ENCODE data around the gene CLEC4C. TPM values are rescaled to one million over a fixed set of nuclear protein-coding genes. Genes with fewer than 3 reads are reported as not detected.
"Not testable (repeated sequence)": the region's sequence is repeated elsewhere in the genome, so short reads cannot be mapped to it uniquely, and the experiment has no call there.

Gene CLEC4C
- total RNA-seq, 2 experiments from 2014 or later, result not detected

DNA sequence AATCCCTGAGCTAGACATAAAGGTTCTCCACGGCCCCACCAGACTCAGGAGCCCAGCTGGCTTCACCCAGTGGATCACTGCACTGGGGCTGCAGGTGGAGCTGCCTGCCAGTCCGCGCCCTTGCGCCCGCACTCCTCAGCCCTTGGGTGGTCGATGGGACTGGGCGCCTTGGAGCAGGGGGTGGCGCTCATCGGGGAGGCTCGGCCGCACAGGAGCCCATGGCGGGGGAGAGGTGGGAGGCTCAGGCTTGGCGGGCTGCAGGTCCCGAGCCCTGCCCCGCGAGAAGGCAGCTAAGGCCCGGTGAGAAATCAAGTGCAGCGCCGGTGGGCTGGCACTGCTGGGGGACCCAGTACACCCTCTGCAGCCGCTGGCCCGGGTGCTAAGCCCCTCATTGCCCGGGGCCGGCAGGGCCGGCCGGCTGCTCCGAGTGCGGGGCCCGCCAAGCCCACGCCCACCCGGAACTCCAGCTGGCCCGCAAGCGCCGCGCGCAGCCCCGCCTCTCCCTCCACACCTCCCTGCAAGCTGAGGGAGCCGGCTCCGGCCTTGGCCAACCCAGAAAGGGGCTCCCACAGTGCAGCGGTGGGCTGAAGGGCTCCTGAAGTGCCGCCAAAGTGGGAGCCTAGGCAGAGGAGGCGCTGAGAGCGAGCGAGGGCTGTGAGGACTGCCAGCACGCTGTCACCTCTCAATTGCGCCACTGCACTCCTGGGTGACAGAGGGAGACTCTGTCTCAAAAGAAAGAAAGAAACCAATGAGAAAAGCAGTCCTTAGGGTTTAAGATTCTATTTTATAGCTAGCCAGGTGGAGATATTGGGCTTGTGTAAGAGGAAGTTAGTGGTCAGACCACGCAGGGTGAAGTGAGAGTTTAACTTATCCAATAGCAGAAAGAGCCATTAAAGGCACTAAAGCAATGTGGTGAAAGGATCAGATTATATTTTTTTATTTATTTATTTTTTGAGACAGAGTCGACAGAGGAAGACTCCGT lies 5.1 kb upstream of the CLEC4C start:
- H3K4me1 Mint-ChIP-seq; H3K9me3 Mint-ChIP-seq; DNase-seq; H3K4me3 Mint-ChIP-seq; H3K27me3 Mint-ChIP-seq; H3K36me3 Mint-ChIP-seq (ENCODE audit: low read depth); H3K27ac Mint-ChIP-seq; POLR2A ChIA-PET: not testable (repeated sequence)
- CTCF ChIA-PET, result interaction anchor here (1.2 kb wide), 1 partner anchor 110 kb away, joined by 3 read pairs; no protein-coding TSS in a partner anchor

DNA sequence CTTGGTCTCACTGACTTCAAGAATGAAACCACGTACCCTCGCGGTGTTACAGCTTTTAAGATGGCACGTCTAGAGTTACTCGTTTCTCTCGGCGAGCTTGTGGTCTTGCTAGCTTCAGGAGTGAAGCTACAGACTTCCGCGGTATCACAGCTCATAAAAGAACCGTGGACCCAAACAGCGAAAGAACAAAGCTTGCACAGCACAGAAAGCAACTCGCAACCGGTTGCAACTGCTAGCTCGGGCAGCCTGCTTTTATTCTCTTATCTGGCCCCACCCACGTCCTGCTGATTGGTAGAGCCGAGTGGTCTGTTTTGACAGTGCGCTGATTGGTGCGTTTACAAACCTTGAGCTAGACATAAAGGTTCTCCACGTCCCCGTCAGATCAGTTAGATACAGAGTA lies 4.2 kb upstream of the CLEC4C start:
- ChIA-PET CTCF (interaction anchor here (1.2 kb wide), 1 partner anchor 109 kb away, joined by 3 read pairs; no protein-coding TSS in a partner anchor), POLR2A (no interaction called here)
- Mint-ChIP-seq H3K9me3 (peaks cover 2% of the 10 kb centered on the region), H3K4me3 (no peak overlapping the region), H3K36me3 (ENCODE audit: low read depth) (no peaks in the 10 kb centered on the region), H3K27me3 (no peaks in the 10 kb centered on the region), H3K4me1 (peaks cover 7% of the 10 kb centered on the region), H3K27ac (no peak overlapping the region)
- no peak for DNase-seq

DNA sequence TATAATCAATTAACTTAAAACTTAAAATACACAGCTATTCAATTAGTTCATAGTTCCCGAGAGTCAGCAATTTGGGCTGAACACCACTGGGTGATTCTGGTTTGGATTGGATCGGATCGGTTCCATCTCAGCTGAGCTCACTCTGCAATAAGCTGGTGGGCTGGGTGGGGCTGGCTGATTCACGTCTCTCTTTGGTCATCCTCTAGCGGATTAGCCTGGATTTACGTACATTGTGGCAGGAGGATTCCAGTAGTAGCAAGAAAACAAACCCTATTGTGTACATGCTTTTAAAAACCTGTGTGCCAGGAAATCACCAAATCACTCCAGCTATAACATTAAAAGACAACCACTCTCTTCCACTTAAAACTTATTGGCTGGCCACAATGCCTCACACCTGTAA lies 3.2 kb upstream of the CLEC4C start:
- no peak for DNase-seq
- Mint-ChIP-seq H3K27me3 (no peaks in the 10 kb centered on the region), H3K36me3 (ENCODE audit: low read depth) (no peaks in the 10 kb centered on the region), H3K4me3 (no peak overlapping the region), H3K4me1 (peaks cover 2% of the 10 kb centered on the region), H3K27ac (no peak overlapping the region), H3K9me3 (no peaks in the 10 kb centered on the region)
- CTCF ChIA-PET, result no interaction called here
- POLR2A ChIA-PET, result no interaction called here

DNA sequence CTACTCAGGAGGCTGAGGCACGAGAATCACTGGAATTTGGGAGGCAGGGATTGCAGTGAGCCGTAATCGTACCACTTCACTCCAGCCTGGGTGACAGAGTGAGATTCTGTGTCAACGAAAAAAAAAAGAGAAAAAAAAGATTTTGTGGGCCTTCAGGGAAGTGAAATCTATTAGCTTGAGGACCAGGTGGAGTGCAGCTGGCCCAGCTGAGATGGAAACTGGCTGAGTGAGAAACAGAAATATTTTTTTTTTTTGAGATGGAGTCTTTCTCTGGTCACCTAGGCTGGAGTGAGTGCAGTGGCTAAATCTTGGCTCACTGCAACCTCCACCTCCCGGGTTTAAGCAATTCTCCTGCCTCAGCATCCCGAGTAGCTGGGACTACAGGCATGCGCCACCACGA lies 2.3 kb upstream of the CLEC4C start:
- Mint-ChIP-seq H3K27me3 (no peaks in the 10 kb centered on the region), H3K4me3 (no peak overlapping the region), H3K9me3 (no peaks in the 10 kb centered on the region), H3K36me3 (ENCODE audit: low read depth) (no peaks in the 10 kb centered on the region), H3K27ac (no peak overlapping the region), H3K4me1 (peaks cover 2% of the 10 kb centered on the region)
- ChIA-PET POLR2A (no interaction called here), CTCF (no interaction called here)
- no peak for DNase-seq

DNA sequence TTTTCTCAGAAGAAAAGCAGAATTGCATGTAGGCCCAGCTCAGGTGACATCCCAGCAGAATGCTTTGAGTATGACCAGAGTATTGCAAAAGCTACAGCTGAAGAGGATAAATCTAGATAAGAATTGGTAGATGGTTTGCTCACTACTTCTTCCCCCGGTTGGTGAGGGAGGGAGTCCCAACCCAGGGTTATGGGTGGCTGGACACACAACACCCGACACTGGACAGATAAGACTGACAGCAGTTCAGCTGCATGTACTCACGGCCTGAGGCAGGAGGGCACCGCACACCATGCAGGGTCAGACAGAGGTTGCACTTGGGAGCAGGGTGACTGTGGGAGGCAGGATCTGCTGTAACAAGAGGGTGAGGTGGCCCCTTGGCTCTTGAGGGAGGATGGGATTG lies 1.7 kb upstream of the CLEC4C start:
- ChIA-PET POLR2A (no interaction called here), CTCF (no interaction called here)
- no peaks in the 10 kb centered on the region for H3K9me3 Mint-ChIP-seq
- no peak overlapping the region for H3K27ac Mint-ChIP-seq
- no peaks in the 10 kb centered on the region for H3K27me3 Mint-ChIP-seq
- peaks cover 2% of the 10 kb centered on the region for H3K4me1 Mint-ChIP-seq
- DNase-seq, result no peak
- no peak overlapping the region for H3K4me3 Mint-ChIP-seq
- H3K36me3 Mint-ChIP-seq (ENCODE audit: low read depth), result no peaks in the 10 kb centered on the region

DNA sequence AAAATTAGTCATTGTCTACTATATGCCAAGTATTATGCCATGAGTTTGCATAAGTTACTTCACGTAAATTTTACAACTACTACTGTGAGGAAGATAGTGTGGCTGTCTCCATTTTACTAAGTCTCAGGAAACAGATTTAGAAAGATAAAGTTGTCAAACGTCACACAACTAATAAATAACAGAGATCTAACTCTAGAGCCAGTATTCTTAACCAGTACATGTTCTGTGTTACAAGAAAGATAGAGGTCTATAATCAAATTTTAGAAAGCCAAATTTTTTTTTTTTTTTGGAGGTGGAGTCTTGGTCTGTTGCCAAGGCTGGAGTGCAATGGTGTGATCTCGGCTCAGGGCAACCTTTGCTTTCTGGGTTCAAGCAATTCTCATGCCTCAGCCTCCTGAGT lies 14.2 kb downstream of the CLEC4C start:
- Mint-ChIP-seq H3K9me3 (no peaks in the 10 kb centered on the region), H3K4me3 (no peak overlapping the region), H3K27ac (no peak overlapping the region), H3K27me3 (peaks cover 6% of the 10 kb centered on the region), H3K36me3 (ENCODE audit: low read depth) (no peaks in the 10 kb centered on the region), H3K4me1 (no peaks in the 10 kb centered on the region)
- ChIA-PET POLR2A (no interaction called here), CTCF (no interaction called here)
- no peak for DNase-seq

DNA sequence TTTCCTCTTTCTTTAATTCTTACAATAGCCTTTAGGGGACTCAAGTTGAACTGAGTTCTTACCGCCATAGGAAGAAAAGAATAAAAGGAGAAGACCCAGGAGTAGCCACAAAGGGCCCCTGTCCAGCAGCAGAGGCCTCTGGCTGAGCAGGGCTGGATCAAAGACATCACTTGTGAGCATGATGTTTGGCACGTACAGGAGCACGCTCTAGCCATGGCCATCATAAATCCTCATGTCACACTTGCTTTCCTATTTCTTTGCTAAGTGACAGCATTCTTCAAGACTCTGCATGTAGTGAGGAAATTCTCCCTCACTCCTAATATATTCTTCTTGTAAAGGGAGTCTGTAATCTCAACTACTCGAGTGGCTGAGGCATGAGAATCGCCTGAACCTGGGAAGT lies 15.7 kb downstream of the CLEC4C start:
- Mint-ChIP-seq H3K36me3 (ENCODE audit: low read depth) (no peaks in the 10 kb centered on the region), H3K27ac (no peak overlapping the region), H3K9me3 (no peaks in the 10 kb centered on the region), H3K4me1 (no peaks in the 10 kb centered on the region), H3K27me3 (peaks cover 9% of the 10 kb centered on the region), H3K4me3 (no peak overlapping the region)
- POLR2A ChIA-PET, result no interaction called here
- CTCF ChIA-PET, result no interaction called here
- no peak for DNase-seq

DNA sequence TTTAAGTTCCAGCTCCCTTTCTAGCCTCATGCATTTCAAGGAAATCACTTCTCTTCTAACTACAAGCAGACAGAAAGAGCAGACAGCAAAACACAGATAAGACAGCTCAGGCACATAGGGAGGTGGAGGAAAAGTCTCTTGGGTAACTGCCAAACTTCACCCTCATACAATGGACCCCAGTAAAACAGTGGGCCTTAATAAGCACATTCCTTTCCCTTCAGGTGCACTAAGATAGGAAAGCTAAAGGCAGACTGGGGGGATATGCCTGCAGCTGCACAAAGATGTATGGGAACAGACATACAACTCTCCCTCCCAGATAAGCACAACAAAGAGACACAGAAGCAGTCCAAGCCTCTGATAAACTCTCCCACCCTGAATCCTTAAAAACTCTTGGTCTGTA lies 16.2 kb downstream of the CLEC4C start:
- CTCF ChIA-PET; H3K27me3 Mint-ChIP-seq; H3K9me3 Mint-ChIP-seq; H3K36me3 Mint-ChIP-seq (ENCODE audit: low read depth); POLR2A ChIA-PET; H3K4me1 Mint-ChIP-seq; DNase-seq; H3K4me3 Mint-ChIP-seq; H3K27ac Mint-ChIP-seq: not testable (repeated sequence)

DNA sequence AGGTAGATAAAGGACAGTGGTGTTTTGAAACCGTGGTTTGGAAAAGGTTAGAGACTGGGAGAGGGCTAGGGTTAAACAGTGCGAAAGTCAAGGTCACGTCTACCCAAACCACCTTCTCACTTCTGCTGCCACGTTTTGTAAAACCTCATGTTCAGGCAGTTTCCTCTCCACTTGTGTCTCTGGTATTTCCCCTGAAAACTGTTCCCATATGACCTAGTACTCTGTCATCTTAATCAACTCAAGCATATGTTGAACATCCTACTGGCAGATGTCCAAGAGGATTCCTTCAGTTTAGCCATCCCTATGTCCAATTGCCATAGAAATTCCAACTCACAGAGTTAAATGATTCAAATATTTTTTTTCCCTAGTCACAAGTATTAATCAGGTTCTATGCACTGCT lies 17.4 kb downstream of the CLEC4C start:
- H3K27ac Mint-ChIP-seq, result no peak overlapping the region
- no peaks in the 10 kb centered on the region for H3K36me3 Mint-ChIP-seq (ENCODE audit: low read depth)
- CTCF ChIA-PET, result no interaction called here
- no peak for DNase-seq
- peaks cover 10% of the 10 kb centered on the region for H3K27me3 Mint-ChIP-seq
- H3K9me3 Mint-ChIP-seq, result no peaks in the 10 kb centered on the region
- no peak overlapping the region for H3K4me3 Mint-ChIP-seq
- POLR2A ChIA-PET, result no interaction called here
- H3K4me1 Mint-ChIP-seq, result no peaks in the 10 kb centered on the region

DNA sequence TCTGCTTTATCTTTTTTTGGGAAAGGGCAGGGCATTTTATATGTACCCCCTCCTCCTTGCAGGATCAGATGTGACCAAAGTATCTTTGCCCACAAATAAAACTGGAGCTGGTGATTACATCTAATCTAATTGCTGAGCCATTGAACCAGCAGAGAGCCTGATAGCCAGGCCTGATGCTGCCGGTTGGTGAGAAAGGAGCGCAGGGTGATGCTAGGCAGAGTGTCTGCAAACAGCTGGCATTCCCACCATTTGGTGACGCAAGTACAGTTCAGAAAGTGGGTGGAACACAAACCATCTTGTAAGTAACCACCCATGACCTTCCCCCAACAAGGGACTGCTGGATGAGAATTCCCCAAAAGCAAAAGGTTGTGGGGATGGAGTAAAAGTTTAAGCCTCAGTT lies 23.2 kb downstream of the CLEC4C start:
- no peak for DNase-seq
- Mint-ChIP-seq H3K4me3 (no peak overlapping the region), H3K9me3 (no peaks in the 10 kb centered on the region), H3K4me1 (no peaks in the 10 kb centered on the region), H3K27ac (no peak overlapping the region), H3K36me3 (ENCODE audit: low read depth) (no peaks in the 10 kb centered on the region), H3K27me3 (peaks cover 10% of the 10 kb centered on the region)
- ChIA-PET CTCF (no interaction called here), POLR2A (no interaction called here)

DNA sequence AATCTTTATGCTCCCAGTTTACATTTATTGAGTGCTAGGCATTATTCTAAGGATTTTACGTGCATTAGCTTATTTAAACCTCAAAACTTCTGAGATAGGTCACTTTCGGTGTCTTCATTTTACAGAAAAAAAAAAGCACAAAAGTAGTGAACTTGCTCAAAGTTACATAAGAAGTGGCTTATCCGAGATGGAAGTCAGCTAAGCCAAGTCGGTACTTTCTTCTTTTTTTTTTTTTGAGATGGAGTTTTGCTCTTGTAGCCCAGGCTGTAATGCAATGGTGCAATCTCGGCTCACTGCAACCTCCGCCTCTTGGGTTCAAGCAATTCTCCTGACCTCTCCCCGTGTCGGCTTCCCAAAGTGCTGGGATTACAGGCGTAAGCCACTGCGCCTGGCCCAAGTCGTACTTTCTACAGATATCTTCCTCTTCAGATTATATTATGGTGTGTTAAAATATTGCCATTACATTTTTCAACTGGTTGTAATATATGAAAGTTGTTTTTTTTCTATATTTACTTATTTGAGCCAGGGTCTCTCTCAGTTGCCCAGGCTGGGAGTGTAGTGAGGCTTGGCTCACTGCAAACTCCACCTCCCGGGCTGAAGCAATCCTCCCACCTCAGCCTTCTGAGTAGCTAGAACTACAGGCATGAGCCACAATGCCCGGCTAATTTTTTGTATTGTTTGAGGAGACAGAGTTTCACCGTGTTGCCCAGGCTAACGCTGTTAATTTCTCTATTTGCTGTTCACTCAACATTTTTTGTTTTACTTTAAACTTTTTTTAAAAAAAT lies 27.0 kb downstream of the CLEC4C start:
- no peaks in the 10 kb centered on the region for H3K36me3 Mint-ChIP-seq (ENCODE audit: low read depth)
- ChIA-PET CTCF (interaction anchor here (0.6 kb wide), 1 partner anchor 285 kb away, joined by 4 read pairs; no protein-coding TSS in a partner anchor), POLR2A (no interaction called here)
- no peak for DNase-seq
- no peak overlapping the region for H3K27ac Mint-ChIP-seq
- H3K4me1 Mint-ChIP-seq, result no peaks in the 10 kb centered on the region
- H3K4me3 Mint-ChIP-seq, result no peak overlapping the region
- H3K9me3 Mint-ChIP-seq, result no peaks in the 10 kb centered on the region
- H3K27me3 Mint-ChIP-seq, result peaks cover 16% of the 10 kb centered on the region

DNA sequence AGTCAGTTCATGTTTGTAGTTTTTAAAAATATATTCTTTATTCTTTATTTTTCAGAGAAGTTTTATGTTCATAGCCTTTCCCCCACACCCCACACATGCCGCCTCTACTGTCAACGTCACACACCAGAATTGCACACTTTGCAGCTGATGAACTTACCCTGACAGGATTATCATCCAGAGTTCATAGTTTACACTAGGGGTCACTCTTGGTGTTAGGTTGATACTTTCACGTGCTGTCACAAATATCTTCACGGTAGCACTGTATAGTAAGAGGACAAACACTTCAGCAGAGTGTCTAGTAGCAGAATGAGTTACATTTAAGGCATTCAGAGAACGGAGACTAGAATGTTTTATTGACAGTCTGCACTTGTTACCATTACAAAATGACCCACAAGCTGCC lies 30.8 kb downstream of the CLEC4C start:
- Mint-ChIP-seq H3K27me3 (peaks cover 16% of the 10 kb centered on the region), H3K4me3 (no peak overlapping the region), H3K4me1 (no peaks in the 10 kb centered on the region), H3K27ac (no peak overlapping the region), H3K36me3 (ENCODE audit: low read depth) (no peaks in the 10 kb centered on the region), H3K9me3 (no peaks in the 10 kb centered on the region)
- POLR2A ChIA-PET, result no interaction called here
- no peak for DNase-seq
- CTCF ChIA-PET, result no interaction called here

DNA sequence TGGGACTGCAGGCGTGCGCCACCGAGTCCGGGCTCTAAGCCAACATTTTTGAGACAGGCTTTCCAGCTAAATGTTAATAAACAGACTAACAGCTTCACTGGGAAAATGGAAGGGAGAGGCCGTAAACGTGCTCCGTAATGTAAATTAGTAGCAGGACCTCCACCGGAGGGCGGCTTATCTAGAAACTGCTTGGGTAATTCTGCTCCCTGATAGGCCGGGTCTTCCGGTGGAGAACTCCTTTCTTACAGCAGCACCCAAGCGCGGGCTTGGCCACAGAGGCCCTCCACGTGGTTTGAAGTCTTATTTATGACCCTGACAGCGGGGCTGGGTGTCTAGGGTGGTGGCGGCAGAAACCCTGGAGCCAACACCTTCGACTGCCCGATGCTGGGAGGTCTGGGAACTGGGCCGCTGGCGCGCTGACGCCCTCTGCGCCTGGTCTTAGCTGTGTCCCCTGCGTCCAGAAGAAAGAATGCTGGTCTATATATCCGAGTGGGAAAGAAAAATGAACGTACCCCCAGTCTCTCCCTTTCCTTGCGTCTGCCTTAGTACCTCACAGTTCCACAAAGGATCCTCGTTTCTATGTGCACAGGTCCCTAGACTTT lies 34.2 kb downstream of the CLEC4C start:
- H3K27ac Mint-ChIP-seq, result no peak overlapping the region
- no peak overlapping the region for H3K4me3 Mint-ChIP-seq
- peaks cover 10% of the 10 kb centered on the region for H3K27me3 Mint-ChIP-seq
- CTCF ChIA-PET, result no interaction called here
- DNase-seq, result no peak
- H3K9me3 Mint-ChIP-seq, result no peaks in the 10 kb centered on the region
- no peaks in the 10 kb centered on the region for H3K36me3 Mint-ChIP-seq (ENCODE audit: low read depth)
- POLR2A ChIA-PET, result no interaction called here
- no peaks in the 10 kb centered on the region for H3K4me1 Mint-ChIP-seq

All from activated CD4-positive, alpha-beta T cell treated with anti-CD3 and anti-CD28 coated beads, Interleukin-2, amount 10 ng/mL, durations not matched to agents 7 days and 5 days (primary cell).